ENCODE measurements around the gene AICDA. TPM values are rescaled to one million over a fixed set of nuclear protein-coding genes. Genes with fewer than 3 reads are reported as not detected.

Gene AICDA
- total RNA-seq, 3 donors from 2014 or later = 0.96 TPM; not detected in 2

GRCh38 chr12:8609061-8609570 lies 3.5 kb downstream of the AICDA start:
- TF ChIP-seq POLR2A (IDR thresholded peaks at IDR 0.05) = no peak
- peak in 2 of 3 donors; percentile 45 to 56 for TF ChIP-seq CTCF (IDR thresholded peaks at IDR 0.05)
- no peak for TF ChIP-seq POLR2AphosphoS5 (IDR thresholded peaks at IDR 0.05)
- H3K27me3 ChIP-seq = no peaks in the 10 kb centered on the region
- no peak overlapping the region for H3K27ac ChIP-seq
- no peak overlapping the region for H3K4me3 ChIP-seq
- intact Hi-C loops (cut with DNase I; ENCODE audit: low total_unique reads) = no loop called here
- H3K36me3 ChIP-seq = no peaks in the 10 kb centered on the region
- DNase-seq (ENCODE audit: low spot score in 2 of 2) = no peak
- no peaks in the 10 kb centered on the region for H3K9me3 ChIP-seq
- no peaks in the 10 kb centered on the region for H3K4me1 ChIP-seq

- H3K27me3 ChIP-seq = peaks cover 0 to 4% of the 10 kb centered on the region in 2 donors
- intact Hi-C loops (cut with DNase I; ENCODE audit: low total_unique reads) = no loop called here
- no peak overlapping the region for H3K27ac ChIP-seq
- DNase-seq (ENCODE audit: low spot score in 2 of 2) = no peak
- TF ChIP-seq POLR2A (IDR thresholded peaks at IDR 0.05) (no peak), POLR2AphosphoS5 (IDR thresholded peaks at IDR 0.05) (no peak), CTCF (IDR thresholded peaks at IDR 0.05) (no peak)
- no peak overlapping the region for H3K4me3 ChIP-seq
- no peaks in the 10 kb centered on the region for H3K4me1 ChIP-seq
- no peaks in the 10 kb centered on the region for H3K36me3 ChIP-seq
- H3K9me3 ChIP-seq = no peaks in the 10 kb centered on the region
These were observed 5.8 kb downstream of the AICDA start for GRCh38 chr12:8606890-8607289.

GRCh38 chr12:8605057-8605456 lies 7.6 kb downstream of the AICDA start:
- Histone ChIP-seq H3K27ac (no peak overlapping the region), H3K9me3 (no peaks in the 10 kb centered on the region), H3K27me3 (peaks cover 0 to 4% of the 10 kb centered on the region in 2 donors), H3K4me1 (no peaks in the 10 kb centered on the region), H3K4me3 (no peak overlapping the region), H3K36me3 (no peaks in the 10 kb centered on the region)
- intact Hi-C loops (cut with DNase I; ENCODE audit: low total_unique reads) = no loop called here
- TF ChIP-seq CTCF (IDR thresholded peaks at IDR 0.05) (no peak), POLR2AphosphoS5 (IDR thresholded peaks at IDR 0.05) (no peak), POLR2A (IDR thresholded peaks at IDR 0.05) (no peak)
- DNase-seq (ENCODE audit: low spot score in 2 of 2) = no peak

GRCh38 chr12:8603856-8604255 lies 8.8 kb downstream of the AICDA start:
- no peak overlapping the region for H3K27ac ChIP-seq
- H3K27me3 ChIP-seq = peaks cover 0 to 4% of the 10 kb centered on the region in 2 donors
- H3K36me3 ChIP-seq = no peaks in the 10 kb centered on the region
- no peak overlapping the region for H3K4me3 ChIP-seq
- no peak for DNase-seq (ENCODE audit: low spot score in 2 of 2)
- H3K4me1 ChIP-seq = no peaks in the 10 kb centered on the region
- no peak for TF ChIP-seq POLR2A (IDR thresholded peaks at IDR 0.05)
- TF ChIP-seq POLR2AphosphoS5 (IDR thresholded peaks at IDR 0.05) = no peak
- TF ChIP-seq CTCF (IDR thresholded peaks at IDR 0.05) = no peak
- H3K9me3 ChIP-seq = no peaks in the 10 kb centered on the region
- intact Hi-C loops (cut with DNase I; ENCODE audit: low total_unique reads) = no loop called here

- Histone ChIP-seq H3K4me1 (no peaks in the 10 kb centered on the region), H3K4me3 (no peak overlapping the region), H3K36me3 (no peaks in the 10 kb centered on the region), H3K27me3 (peaks cover 0 to 4% of the 10 kb centered on the region in 2 donors), H3K27ac (no peak overlapping the region), H3K9me3 (no peaks in the 10 kb centered on the region)
- no peak for DNase-seq (ENCODE audit: low spot score in 2 of 2)
- TF ChIP-seq POLR2A (IDR thresholded peaks at IDR 0.05) (no peak), POLR2AphosphoS5 (IDR thresholded peaks at IDR 0.05) (no peak), CTCF (IDR thresholded peaks at IDR 0.05) (no peak)
- intact Hi-C loops (cut with DNase I; ENCODE audit: low total_unique reads) = no loop called here
These were observed 9.4 kb downstream of the AICDA start for GRCh38 chr12:8603286-8603685.
